HL-60 (cell line): ENCODE results near the gene CPNE6.

Experiments
- DNase-seq, 2 experiments: peaks; one replicate each; pipeline ENCODE4 v3.0.0-alpha.2; 2010 to 2020; ENCODE audit warnings: low read depth in 1 of 2, low spot score in 1 of 2
- H3K27ac ChIP-seq: fragments of 250-450 bp; sonication (Bioruptor Pico); replicated peaks from 2 replicates; pipeline ENCODE4 v1.5.1; 2020; ENCODE audit warnings: mild to moderate bottlenecking, moderate library complexity
- H3K27me3 ChIP-seq: fragments of 250-450 bp; sonication (Bioruptor Pico); 2 replicates; pipeline ENCODE4 v1.5.1; 2021; ENCODE audit warnings: mild to moderate bottlenecking, moderate library complexity; ENCODE audit not compliant: insufficient read depth, poor library complexity, severe bottlenecking
- H3K4me3 ChIP-seq: replicated peaks from 2 replicates; pipeline ENCODE4 v1.5.1; 2011; ENCODE audit warnings: mild to moderate bottlenecking, control low read depth, low read length; ENCODE audit not compliant: insufficient read depth
- CTCF ChIP-seq: IDR thresholded peaks from one replicate; pipeline ENCODE4 v1.5.1; 2011; ENCODE audit warnings: low read length, control low read depth, inconsistent platforms; ENCODE audit not compliant: insufficient read depth
- GABPA ChIP-seq: IDR thresholded peaks from 2 replicates; pipeline ENCODE4 v1.6.1; 2012; ENCODE audit warnings: low read depth
- POLR2AphosphoS5 ChIP-seq: IDR thresholded peaks from 2 replicates; pipeline ENCODE4 v1.6.1; 2012; ENCODE audit warnings: low read depth
- SPI1 ChIP-seq: IDR thresholded peaks from 2 replicates; pipeline ENCODE4 v1.6.1; 2012; ENCODE audit warnings: low read depth, mild to moderate bottlenecking, borderline replicate concordance
- TF ChIP-seq, protein P1 (sequence below): IDR thresholded peaks from 2 replicates; pipeline ENCODE4 v1.6.1; 2012; ENCODE audit warnings: low read depth; ENCODE audit not compliant: insufficient replicate concordance

The CPNE6 gene

GRCh38 chr14:24122898-24123297 lies 51.5 kb downstream of the CPNE6 start:
- DNase-seq = no peak
- TF ChIP-seq POLR2AphosphoS5 = 0 out of 2 replicates have a peak, but pooled peaks have one; percentile 16
- TF ChIP-seq SPI1 = no peak
- TF ChIP-seq GABPA = no peak
- TF ChIP-seq, protein P1, sequence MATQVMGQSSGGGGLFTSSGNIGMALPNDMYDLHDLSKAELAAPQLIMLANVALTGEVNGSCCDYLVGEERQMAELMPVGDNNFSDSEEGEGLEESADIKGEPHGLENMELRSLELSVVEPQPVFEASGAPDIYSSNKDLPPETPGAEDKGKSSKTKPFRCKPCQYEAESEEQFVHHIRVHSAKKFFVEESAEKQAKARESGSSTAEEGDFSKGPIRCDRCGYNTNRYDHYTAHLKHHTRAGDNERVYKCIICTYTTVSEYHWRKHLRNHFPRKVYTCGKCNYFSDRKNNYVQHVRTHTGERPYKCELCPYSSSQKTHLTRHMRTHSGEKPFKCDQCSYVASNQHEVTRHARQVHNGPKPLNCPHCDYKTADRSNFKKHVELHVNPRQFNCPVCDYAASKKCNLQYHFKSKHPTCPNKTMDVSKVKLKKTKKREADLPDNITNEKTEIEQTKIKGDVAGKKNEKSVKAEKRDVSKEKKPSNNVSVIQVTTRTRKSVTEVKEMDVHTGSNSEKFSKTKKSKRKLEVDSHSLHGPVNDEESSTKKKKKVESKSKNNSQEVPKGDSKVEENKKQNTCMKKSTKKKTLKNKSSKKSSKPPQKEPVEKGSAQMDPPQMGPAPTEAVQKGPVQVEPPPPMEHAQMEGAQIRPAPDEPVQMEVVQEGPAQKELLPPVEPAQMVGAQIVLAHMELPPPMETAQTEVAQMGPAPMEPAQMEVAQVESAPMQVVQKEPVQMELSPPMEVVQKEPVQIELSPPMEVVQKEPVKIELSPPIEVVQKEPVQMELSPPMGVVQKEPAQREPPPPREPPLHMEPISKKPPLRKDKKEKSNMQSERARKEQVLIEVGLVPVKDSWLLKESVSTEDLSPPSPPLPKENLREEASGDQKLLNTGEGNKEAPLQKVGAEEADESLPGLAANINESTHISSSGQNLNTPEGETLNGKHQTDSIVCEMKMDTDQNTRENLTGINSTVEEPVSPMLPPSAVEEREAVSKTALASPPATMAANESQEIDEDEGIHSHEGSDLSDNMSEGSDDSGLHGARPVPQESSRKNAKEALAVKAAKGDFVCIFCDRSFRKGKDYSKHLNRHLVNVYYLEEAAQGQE = no peak
- TF ChIP-seq CTCF = no peak
- no peaks in the 10 kb centered on the region for H3K27me3 ChIP-seq
- no peak overlapping the region for H3K27ac ChIP-seq
- no peak overlapping the region for H3K4me3 ChIP-seq

DNA sequence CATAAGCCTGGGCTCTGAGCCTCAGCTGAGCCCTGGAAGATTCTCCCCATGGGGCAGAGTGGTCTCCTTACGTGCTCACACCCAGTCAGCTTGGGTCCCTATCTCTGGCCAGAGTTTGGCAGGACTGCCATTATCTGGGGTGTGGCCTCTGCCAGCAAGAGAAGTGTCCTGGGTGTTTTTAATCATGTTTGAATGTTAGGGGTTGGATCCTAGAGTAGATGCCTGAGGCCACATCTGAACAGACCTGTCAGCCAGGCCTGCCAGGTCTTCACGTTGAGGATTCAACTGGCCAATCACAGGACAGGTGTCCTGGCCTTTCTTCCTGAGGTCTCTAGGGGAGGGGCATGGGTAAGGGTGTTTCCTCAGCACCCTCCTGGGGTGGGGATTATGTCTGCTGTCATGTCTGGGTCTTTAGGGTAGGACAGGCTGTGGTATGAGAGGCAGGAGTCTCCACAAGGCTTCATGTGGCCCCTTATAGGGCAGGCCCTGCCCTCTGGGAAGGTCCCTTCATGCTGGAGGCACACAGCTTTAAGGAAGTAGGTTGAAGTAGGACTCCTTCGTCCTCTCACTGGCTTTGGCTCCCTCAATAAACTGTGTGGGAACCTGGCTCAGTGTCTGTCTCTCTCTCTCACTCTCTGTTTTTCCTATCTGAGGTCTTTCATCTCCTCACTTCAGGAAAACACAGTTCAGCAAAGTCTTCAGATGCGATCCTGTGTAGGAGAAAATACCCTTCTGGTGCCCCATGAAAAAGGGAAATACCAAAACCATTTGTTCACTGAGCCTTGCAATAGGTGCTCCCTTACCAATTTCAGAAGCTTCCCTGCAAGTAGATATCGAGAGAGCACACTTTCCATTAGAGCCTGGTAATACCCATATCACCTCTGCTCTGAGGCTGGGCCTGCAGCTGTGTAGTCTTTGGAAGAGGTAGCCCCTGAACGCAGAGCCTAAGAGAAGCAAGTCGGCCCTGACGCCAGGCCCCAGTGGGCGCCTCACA lies 52.4 kb downstream of the CPNE6 start:
- TF ChIP-seq CTCF (no peak), POLR2AphosphoS5 (no peak), GABPA (no peak)
- Histone ChIP-seq H3K27ac (peak overlapping the region; percentile 26; the same call in 1 of the 2 replicates), H3K4me3 (no peak overlapping the region), H3K27me3 (no peaks in the 10 kb centered on the region)
- DNase-seq = peak in 1 of 2 experiments; percentile 3

DNA sequence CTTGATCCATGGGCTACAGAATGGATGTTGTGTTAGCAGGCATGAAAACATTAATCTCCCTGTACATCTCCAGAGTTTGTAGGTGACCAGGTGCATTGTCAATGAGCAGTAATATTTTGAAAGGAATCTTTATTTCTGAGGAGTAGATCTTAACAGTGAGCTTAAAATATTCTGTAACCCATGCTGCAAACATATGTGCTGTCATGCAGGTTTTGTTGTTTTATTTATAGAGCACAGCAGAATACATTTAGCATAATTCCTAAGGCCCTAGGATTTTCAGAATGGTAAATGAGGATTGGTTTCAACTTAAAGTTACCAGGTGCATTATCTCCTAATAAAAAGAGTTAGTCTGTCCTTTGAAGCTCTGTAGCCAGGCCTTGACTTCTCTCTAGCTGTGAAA lies 55.6 kb downstream of the CPNE6 start:
- Histone ChIP-seq H3K4me3 (no peak overlapping the region), H3K27me3 (no peaks in the 10 kb centered on the region), H3K27ac (no peak overlapping the region)
- DNase-seq = no peak
- TF ChIP-seq SPI1 (no peak), POLR2AphosphoS5 (no peak)
- TF ChIP-seq, protein P1 = no peak

GRCh38 chr14:24127673-24128072 lies 56.3 kb downstream of the CPNE6 start:
- no peak for DNase-seq
- Histone ChIP-seq H3K27ac (no peak overlapping the region), H3K4me3 (no peak overlapping the region), H3K27me3 (no peaks in the 10 kb centered on the region)
- TF ChIP-seq CTCF (no peak), GABPA (no peak), SPI1 (no peak), POLR2AphosphoS5 (no peak)
- TF ChIP-seq, protein P1 = no peak
